GM21528 (cell line): Measurements from ENCODE around the gene CDH5.
"Not testable (repeated sequence)": the region's sequence is repeated elsewhere in the genome, so short reads cannot be mapped to it uniquely, and the experiment has no call there.

Experiments used
- ATAC-seq: cut with Tn5 transposase; IDR thresholded peaks from one replicate; pipeline ENCODE4 v1.9.1; 2021; ENCODE audit warnings: mild to moderate bottlenecking, moderate library complexity; ENCODE audit not compliant: unreplicated experiment, low FRiP score

Gene CDH5

DNA sequence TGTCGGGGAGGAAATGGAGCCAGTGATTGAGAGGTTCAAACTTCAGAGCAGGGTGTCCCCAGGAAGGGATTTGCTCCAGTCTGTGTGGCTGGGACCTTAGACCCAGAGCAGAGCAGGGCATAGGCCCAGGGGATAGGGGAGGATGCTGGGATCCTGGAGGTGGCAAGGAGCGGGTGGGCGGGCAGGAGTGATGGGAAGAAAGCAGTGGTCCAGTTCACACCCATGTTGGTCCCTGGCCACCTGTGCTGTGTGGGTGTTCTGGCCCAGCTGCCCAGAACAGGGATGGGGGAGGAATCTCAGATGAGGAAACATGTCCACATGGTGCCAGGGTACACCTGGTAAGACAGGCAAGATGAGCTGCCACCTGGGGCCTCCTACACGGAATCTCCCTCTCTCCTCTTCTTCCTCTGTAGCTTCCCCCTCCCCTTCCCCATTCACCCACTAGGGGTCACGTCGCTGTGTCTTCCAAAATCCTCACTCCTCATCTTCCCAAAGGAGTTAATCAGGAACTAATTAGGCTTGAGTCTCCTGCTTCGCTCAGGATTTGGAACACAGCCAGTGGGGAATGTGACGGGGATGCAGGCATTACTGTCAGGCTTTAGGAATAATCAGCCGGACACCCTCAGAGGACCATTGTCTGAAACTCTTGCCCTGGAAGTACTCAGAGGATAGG, 62.9 kb downstream of the CDH5 start:
- ATAC-seq: no peak

DNA sequence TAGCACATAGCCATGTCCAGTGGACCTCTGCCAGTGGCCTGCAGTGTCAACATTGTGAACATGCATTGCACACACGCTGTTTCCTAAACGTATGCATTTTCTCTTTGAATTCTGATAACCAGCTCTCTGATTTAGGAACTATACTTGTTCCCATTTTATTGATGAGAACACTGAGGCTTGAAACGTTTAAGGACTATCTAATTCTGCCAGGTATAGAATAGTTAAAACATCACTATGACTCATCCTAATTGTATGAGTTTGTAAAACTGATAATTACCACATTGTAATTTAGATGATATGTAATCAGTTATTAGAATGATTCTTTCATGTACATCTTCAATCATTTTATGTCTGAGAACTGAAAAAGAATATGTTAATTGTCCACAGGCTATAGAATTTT, 63.7 kb downstream of the CDH5 start:
- no peak for ATAC-seq

DNA sequence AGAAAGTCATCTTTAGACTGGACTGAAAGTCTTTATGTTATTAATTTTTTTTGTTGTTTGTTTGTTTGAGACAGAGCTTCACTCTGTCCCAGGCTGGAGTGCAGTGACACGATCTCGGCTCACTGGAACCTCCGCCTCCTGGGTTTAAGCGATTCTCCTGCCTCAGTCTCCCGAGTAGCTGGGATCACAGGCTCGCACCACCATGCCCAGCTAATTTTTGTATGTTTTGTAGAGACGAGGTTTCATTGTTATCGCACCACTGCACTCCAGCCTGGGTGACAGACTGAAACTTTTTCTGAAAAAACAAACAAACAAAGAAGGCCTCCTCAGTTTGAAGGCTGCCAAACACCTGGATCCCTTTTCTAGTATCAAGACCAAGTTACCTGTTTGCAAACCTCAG, 65.3 kb downstream of the CDH5 start:
- no peak for ATAC-seq

DNA sequence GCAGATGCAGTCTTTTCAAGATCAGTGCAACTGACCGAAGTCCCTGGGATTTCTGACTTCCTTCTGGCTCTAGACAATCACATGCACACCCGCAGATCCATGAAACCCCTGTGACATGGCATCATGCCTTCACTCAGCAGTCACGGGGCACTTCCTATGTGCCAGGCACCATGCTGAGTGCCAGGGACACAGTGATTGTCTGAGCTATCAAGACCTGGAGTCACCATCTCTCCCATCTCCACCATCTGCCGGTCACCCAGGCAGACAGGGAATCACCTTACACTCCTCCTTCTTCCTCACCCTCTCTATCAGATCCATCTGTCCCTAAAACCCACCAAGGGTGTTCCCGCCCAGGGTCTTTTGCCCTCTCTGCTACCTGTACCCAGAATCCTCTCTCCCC, 65.9 kb downstream of the CDH5 start:
- no peak for ATAC-seq

DNA sequence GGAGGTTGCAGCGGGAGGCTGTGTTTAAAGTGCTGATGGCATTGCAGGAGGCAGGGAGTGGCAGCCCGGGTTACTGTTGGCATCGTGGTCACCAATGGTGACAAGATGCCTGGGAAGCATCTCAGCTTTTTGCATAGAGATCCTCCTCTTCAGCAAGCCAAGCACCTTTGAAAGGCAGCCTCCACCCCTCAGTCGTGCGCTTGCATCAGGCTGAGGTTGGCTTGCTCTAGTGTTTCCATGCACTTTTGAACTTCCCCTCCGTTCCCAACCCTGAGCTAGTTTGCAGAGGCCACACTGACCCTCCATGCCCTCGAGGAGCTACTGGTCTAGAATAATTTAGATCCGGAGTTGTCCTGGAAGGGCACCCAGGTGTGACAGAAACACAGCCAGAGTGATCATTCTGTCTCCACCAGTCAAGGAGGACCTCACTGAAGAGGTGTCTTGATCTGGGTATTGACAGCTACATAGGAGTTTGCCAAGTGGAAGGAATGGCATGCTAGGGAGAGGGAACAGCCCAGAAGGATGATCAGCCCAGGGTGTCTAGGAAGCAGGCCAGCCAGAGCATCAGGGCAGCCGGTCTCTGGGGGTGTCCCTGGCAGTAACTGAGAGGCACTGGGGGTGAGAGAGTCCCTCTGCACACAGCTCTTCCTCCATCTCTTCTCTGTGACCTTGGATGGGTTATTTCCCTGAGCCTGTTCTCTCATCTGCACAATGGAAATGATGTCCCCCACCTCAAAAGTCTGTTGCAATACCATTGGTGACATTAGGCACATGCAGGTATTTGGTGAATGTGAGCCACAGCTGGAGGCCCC, 68.3 kb downstream of the CDH5 start:
- ATAC-seq: no peak

DNA sequence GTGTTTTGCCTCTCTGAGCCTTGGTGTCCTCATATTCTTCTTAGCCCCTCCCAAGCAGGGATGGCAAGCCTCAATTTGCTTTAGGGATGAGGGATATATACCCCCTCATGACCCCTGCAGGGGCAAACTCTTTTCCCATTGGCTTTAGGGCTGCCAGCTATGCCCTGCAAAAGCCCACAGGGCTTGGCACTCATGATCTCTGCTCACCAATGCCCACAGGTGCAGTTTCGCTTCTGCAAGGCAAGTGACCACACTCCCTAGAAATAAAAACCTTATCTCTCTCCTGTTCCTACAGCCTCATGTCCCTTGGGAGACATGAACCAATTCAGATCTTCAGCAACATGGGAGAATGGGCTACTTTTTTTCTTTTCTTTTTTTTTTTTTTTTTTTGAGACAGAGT, 69.4 kb downstream of the CDH5 start:
- ATAC-seq: no peak

DNA sequence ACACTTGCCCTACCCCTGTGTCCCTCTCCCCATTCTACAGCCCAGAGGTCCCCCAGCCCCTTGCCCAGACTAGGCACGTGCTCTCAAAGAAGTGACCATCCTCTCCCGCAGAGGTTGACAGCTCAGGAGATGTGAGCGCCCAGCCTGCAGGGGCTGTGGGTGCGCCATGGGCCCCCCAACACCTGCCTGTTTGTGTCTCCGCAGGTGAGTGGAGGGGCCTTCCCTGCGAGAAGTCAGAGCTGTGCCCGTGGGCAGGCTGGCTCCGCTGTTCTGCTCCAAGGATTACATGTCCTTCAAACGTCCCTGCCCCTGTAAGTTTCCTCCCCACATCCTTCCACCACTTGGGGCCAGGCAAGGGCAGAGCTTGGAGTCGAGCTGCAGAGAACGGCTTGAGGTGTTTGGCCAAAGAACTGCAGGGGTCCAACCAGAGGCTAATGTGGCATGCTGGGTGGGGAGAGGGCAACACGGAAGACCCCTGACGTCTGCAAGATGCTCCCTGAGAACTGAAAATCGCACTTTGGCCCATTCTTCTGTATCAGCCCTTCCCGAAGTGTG, 71.0 kb downstream of the CDH5 start:
- ATAC-seq: no peak

DNA sequence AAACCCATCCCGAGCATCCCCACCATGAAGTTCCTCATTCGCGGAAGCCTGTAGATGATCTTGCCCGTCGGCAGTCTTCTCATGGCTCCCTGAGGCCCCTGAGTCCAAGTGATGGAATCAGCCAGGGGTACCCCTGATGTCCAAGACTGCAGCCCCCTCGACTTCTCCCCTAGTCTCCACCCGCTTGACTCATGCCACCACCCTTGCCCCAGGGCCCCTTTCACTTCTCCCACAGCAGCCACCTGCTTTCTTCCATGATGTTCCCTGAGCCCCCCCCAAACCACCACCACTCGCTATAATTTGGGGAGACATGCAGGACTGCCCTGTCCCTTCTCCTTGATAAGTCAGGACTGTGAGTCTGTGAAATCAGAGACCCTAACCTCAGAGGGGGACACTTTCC, 72.0 kb downstream of the CDH5 start:
- no peak for ATAC-seq

DNA sequence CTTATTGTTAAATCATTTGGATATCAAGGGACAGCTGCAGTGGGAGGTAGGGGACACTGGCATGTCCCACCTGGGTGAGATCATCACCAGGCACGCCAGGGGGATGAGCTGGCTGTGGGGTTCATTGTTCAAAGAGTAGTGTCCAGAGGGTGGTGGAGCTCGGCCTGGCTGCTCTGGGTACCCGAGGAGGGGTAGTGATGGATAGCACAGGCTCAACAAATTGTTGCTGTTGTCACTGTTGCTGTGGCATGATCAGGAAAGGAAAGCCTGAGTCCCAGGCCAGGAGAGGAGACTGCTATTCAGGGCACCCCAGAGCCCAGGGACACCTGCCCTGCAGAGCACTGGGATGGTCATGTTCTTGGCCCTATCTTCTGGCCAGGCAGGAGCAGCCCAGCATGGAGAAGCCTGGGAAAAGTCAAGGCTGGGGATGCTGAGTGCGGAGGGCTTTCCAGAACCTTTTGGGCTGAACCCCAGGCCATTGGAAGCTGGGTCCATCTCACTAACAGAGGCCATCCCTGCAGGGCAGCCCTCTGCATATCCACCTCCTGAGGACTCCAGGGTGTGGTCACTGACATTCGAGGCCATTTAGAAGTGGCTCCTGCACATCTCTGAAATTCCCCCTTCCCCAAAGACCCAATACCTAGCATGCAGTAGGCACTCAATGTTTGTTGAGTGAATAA, 72.7 kb downstream of the CDH5 start:
- no peak for ATAC-seq

DNA sequence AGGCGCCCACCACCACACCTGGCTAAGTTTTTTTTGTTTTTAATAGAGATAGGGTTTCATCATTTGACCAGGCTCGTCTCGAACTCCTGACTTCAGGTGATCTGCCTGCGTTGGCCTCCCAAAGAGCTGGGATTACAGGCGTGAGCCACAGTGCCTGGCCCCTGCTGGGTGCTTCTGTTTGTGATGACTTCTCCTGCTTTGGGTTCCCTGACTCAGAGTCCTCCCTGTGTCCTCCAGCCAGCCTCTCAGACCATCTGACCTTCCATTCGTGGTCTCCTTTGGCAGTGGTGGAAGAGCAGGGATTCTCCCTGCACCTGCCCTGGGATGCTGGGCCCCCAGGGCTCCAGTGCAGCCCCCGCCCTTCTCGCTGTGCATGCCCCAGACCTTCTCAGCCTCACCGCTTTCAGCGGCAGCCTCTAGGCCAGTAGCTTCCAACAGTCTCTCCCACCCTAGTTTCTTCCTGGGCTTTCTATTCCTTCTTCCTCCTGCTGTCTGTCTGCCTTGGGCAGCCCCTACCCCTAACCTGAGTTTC, 73.8 kb downstream of the CDH5 start:
- ATAC-seq: no peak

DNA sequence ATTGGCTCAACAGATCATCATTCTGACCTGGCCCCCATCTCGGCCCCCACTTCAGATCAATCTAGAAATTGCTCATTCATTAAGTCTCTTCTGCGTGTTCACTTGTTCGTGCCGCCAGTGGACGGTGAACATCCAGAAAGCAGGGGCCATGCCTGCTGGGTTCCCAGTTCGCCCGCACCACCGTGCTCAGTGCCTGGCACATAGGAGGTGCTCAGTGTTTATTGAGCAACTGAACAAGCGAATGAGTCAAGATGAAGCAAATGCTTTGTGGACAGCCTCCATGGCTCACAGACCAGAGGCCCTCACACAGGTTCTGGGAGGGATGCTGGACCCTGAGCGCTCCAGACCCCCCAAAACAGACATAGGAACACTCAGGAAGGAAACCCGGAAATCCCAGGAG, 74.5 kb downstream of the CDH5 start:
- no peak for ATAC-seq

DNA sequence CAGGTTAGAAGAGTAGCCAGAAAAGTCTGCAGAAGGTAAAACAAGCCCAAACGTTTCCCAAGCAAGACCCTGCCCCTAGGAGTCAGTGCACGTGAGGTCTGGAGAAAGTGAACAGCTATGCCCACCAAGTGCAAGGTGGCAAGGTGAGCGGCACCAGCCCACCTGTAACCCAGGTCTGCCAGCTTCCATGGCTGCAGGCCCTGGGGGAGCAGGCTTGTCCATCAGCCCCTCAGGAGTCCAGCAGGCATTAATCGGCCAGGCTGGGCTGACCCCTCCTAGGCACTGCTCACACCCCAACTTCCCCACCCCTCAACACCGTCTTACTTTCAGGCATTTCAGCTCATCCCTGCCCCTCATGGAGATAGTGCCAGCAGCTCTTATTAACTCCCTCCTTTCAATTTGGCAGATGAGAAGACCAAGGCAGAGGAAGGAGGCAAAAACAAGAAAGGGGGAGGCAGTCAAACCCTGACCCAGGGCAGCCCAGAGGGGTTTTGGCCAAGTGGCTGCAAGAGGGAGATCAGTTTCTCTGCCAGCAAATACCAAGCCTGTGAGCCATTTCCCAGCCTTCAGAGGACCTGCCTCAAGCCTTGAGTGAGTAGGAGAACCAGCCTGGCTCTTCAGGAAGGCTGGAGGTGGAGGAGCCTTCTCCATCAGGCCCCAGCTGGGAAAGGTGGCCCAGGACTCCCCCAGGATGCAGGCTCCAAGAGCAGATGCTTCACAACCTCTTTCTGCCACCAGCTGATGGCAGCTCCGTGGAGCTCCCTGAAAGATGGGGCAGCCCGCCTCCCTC, 75.3 kb downstream of the CDH5 start:
- no peak for ATAC-seq

DNA sequence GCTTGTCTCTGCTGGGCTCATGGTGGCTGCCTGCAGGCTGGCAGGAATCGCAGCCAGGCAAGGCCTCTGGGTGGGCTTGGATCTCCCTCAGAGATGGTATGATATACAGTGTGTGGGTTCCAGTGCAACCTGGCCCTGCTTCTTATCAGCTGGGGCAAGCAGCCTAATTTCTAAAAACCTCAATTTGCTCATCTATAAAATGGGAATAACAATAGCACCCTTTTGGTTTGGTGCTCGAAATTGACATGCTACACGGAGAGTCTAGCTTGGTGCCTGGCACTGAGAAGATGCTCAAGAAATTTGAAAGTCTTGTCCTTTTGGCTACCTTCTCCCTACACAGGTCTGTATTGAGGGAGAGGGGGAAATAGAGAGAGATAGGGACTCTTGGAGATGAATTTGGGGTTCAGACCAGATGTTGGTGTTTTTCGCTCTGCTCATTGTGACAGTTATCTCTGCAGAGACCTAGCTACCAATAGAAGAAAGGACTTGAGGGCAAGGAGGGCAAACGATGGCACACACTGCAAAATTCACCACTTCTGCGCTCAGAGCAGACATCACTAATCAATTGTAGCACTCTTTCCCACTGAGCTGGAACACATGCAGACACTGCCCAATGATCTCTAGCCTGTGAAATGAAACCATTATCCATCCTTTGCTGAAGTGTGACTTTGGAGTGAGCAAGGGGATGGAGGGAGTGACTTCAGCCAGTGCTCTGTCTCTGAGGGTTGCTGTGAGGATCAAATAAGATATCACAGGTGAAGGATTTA, 76.2 kb downstream of the CDH5 start:
- ATAC-seq: no peak

DNA sequence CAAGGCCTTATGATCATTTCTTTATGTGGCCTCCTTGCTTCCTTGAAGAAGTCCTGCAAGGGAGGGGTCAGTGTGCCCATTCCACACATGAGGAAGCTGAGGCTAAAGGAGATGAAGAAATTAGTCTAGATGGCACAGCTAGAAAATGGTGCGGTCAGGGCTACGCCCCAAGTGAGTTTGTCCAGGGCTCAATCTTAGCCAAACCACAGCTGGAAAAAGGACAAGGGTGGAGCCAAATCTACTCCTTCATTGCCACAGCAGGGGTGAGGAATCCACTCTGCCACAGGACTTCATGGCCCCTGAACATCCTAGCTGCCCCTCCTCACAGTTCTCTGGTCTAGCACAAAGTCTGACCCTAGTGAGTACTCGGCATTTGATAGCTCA, 76.8 kb downstream of the CDH5 start:
- ATAC-seq: no peak

DNA sequence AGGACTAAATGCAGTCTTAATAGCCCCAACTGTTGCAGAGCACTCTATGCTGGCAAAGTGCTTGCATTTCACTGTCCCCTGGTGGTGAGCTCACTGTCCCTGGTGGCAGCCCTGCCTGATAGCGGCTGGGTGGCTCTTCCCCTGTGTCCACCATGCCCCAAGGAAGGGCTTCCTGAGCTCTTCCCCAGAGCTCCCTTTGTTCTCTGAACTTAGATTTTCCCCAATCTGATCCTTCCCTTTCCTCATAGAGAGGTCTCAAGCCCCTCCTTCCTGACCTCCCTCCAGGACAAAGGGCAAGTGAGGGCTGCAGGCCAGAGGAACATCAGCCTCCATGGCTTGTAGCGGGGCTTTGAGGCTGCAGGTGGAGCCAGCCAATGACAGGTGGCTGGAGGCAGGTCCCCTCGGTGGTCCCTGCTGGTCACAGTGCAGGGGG, 77.6 kb downstream of the CDH5 start:
- no peak for ATAC-seq

DNA sequence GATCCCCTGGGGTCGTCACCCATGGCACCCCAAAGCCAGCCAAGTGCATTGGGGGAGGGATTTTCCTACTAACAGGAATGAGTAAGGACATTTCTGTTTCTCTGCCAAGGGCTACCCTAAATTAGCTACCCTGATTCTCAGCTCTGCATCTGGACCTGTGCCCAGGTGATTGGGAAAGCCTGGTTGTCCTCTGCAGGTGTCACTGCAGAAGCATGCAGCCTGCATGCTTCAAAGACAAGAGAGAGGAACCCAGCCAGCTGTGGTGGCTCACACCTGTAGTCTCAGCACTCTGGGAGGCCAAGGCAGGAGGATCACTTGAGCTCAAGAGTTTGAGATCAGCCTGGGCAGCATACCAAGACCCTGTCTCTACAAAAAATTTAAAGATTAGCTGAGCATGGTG, 80.2 kb downstream of the CDH5 start:
- ATAC-seq: no peak

DNA sequence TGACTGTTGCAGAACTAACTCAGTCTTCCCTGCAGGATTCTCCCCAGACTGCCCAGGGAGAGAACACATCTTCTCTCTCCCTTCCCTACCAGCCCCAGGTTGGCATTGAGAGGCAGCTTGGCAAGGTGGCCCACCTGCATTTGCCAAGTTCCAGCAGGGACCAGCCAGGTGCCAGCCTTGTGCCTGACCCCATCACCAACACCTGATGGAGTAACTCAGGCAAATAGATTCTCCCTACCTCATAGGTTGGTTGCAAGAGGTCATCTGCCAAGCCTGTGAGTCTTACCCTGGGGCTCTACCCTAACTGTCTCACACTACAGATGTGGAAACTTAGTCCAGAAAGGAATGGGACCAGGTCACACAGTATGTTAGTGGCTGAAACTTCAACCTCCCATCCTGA, 81.0 kb downstream of the CDH5 start:
- no peak for ATAC-seq

DNA sequence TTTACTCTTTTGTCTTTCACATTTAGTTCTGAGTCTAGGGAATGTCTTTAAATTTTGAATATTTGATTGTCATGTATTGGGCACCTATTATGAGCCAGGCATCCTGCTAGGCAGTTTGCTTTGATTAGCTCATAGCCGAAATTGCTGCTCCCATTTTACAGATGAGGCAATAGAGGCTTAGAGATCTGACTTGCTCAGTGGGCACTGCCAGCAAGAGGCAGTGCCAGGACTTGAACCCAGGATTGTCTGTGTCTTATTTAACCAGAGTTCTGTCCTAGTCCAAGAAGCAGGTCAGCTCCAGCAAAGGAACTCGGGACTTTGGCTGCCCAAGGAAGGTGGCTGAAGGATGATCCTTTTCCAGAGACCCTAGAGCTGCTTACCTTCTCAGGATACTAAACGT, 85.1 kb downstream of the CDH5 start:
- no peak for ATAC-seq

DNA sequence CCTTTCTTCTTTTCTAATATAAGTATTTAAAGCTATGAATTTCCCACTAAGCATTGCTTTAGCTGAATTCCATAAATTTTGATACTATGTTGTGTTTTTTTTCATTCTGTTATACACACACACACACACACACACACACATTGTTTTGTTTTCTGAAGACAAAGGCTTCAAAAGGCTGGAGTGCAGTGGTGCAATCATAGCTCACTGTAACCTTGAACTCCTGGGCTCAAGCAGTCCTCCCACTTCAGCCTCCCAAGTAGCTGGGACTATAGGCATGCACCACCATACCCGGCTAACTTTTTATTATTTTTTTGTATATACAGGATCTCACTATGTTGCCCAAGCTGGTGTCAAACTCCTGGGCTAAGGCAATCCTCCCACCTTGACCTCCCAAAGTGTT, 86.7 kb downstream of the CDH5 start:
- ATAC-seq: not testable (repeated sequence)
